ENCODE measurements around the gene PITX1.

DNA sequence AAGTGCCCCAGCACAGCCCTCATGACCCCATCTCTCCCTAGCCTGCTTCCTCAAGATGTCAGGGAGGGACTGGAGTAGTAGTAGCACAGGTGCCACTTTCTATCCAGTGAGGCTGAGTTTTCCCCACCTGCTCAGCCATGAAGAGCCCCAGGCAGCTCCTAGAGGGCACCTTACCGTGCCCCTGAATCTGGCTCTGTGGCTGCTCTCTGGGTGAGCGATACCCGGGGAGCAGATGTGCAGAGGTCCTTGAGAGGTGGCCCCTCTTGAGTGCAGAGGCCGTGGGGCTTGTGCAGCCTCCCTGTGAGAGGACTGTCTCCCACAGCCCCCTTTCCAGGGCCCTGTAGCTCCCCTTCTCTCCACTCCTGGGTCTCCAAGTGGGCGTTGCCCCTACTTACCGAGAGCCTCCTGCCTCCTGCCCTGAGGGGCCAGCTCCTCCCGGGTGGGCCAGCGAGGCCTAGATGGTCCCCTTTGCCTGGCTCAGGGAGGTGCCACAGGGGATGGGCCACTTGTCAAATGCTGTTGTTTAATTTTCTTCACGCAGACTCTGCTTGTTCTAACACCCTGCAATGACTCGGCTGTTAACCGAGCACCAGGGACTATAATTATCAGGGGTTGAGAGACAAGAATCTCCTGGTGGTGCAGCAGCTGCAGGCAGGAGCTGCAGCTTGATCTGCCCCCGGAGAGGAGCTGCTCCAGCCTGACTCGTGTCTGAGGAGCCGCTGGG is 29.6 kb upstream of the PITX1 start:
- TF ChIP-seq, protein P1, sequence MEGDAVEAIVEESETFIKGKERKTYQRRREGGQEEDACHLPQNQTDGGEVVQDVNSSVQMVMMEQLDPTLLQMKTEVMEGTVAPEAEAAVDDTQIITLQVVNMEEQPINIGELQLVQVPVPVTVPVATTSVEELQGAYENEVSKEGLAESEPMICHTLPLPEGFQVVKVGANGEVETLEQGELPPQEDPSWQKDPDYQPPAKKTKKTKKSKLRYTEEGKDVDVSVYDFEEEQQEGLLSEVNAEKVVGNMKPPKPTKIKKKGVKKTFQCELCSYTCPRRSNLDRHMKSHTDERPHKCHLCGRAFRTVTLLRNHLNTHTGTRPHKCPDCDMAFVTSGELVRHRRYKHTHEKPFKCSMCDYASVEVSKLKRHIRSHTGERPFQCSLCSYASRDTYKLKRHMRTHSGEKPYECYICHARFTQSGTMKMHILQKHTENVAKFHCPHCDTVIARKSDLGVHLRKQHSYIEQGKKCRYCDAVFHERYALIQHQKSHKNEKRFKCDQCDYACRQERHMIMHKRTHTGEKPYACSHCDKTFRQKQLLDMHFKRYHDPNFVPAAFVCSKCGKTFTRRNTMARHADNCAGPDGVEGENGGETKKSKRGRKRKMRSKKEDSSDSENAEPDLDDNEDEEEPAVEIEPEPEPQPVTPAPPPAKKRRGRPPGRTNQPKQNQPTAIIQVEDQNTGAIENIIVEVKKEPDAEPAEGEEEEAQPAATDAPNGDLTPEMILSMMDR (IDR thresholded peaks at IDR 0.05) = no peak
- TF ChIP-seq ZFX (IDR thresholded peaks at IDR 0.05; ENCODE audit: borderline replicate concordance) = no peak
